HepG2 (cell line): ENCODE measurements around the gene CDH13. TPM values are rescaled to one million over a fixed set of nuclear protein-coding genes. Genes with fewer than 3 reads are reported as not detected.

Source experiments
- ATAC-seq: fragments of 200-7000 bp; cut with Tn5 transposase; 3 replicates; pipeline ENCODE4 v1.9.1; 2020; ENCODE audit warnings: mild to moderate bottlenecking, moderate library complexity
- BruUV-seq: library from RNA; stranded (reverse); fragments of 400-500 nt; replicated peaks from 2 replicates; lab custom pipeline; 2021; lab: Mats Ljungman, UMichigan
- CTCF ChIA-PET: fragments of 300-600 bp; formaldehyde crosslinking; extraction: SDS; loops from one replicate; lab custom pipeline; 2021; ENCODE audit warnings: low total read pairs, inconsistent platforms, low intra/inter-chr PET ratio; lab: Yijun Ruan, JAX
- POLR2A ChIA-PET: fragments of 350-600 bp; sonication (Branson Sonifier 250); formaldehyde crosslinking; loops from one replicate; lab custom pipeline; 2020; ENCODE audit warnings: antibody characterized with exemption, inconsistent platforms; lab: Yijun Ruan, JAX
- DNase-seq: peaks from one replicate; pipeline ENCODE4 v3.0.0-alpha.2; 2015; ENCODE audit warnings: low spot score
- FAIRE-seq: peaks from 3 replicates; lab custom pipeline; 2011; peaks lifted over from hg19 to GRCh38; lab: Jason Lieb, UNC
- H2AFZ ChIP-seq: one replicate; pipeline ENCODE4 v1.6.1; 2011; ENCODE audit warnings: low read length, inconsistent platforms
- H3K27ac ChIP-seq: fragments of 300-600 bp; 3 replicates; pipeline ENCODE4 v1.8.0; 2011; ENCODE audit warnings: mixed run types, mild to moderate bottlenecking, mixed read lengths, low read length, inconsistent platforms; ENCODE audit not compliant: insufficient read depth; ENCODE audit errors: extremely low read length
- H3K27me3 ChIP-seq, 2 experiments: fragments of 200-600 bp in 1 of 2; 2 replicates in 1 of 2; 3 replicates in 1 of 2; pipeline versions ENCODE4 v1.6.0 to v1.8.0; 2011; ENCODE audit warnings: low read length in 2 of 2, mild to moderate bottlenecking in 2 of 2, moderate library complexity in 2 of 2, inconsistent platforms in 1 of 2; ENCODE audit not compliant: insufficient read depth in 2 of 2, control insufficient read depth in 1 of 2
- H3K36me3 ChIP-seq, 2 experiments: fragments of 200-600 bp in 1 of 2; replicated peaks in 1 of 2; 2 replicates in 1 of 2; 3 replicates in 1 of 2; pipeline versions ENCODE4 v1.5.1 to v1.8.0; 2011; ENCODE audit warnings: low read length in 2 of 2, inconsistent platforms in 1 of 2; ENCODE audit not compliant: insufficient read depth in 2 of 2, control insufficient read depth in 1 of 2
- H3K4me1 ChIP-seq: 2 replicates; pipeline ENCODE4 v1.5.1; 2012; ENCODE audit warnings: low read length, inconsistent platforms; ENCODE audit not compliant: insufficient read depth
- H3K4me2 ChIP-seq: 2 replicates; pipeline ENCODE4 v1.6.0; 2011; ENCODE audit warnings: low read depth, low read length, inconsistent platforms
- H3K4me3 ChIP-seq, 3 experiments: fragments of 200-600 bp in 1 of 3; sonication (generic), shearing (Covaris generic) in 1 of 3; replicated peaks in 1 of 3; 2 replicates each; pipeline ENCODE4 v1.5.1; 2011 to 2016; ENCODE audit warnings: low read length in 3 of 3, inconsistent platforms in 2 of 3, low read depth in 2 of 3, mild to moderate bottlenecking in 2 of 3, control low read depth in 1 of 3, mixed read lengths in 1 of 3; ENCODE audit not compliant: insufficient read depth in 1 of 3
- H3K79me2 ChIP-seq: one replicate; pipeline ENCODE4 v1.6.1; 2011; ENCODE audit warnings: low read length, inconsistent platforms; ENCODE audit not compliant: insufficient read depth
- H3K9ac ChIP-seq: 2 replicates; pipeline ENCODE4 v1.6.0; 2011; ENCODE audit warnings: mild to moderate bottlenecking, low read depth, low read length, inconsistent platforms; ENCODE audit not compliant: insufficient read depth
- H3K9me3 ChIP-seq: 2 replicates; pipeline ENCODE4 v1.5.1; 2012; ENCODE audit warnings: mild to moderate bottlenecking, low read length
- H4K20me1 ChIP-seq: 2 replicates; pipeline ENCODE4 v1.6.0; 2011; ENCODE audit warnings: inconsistent platforms, mild to moderate bottlenecking, low read length, moderate library complexity; ENCODE audit not compliant: insufficient read depth
- ATF3 ChIP-seq: sonication (generic); formaldehyde crosslinking; IDR thresholded peaks from 2 replicates; pipeline ENCODE4 v1.4.0; 2020; ENCODE audit warnings: missing genetic modification reagents
- GTF2F1 ChIP-seq: fragments of 150-350 bp; IDR thresholded peaks from 2 replicates; pipeline ENCODE4 v1.6.1; 2014; ENCODE audit warnings: low read length
- KDM5A ChIP-seq: fragments of 200-600 bp; sonication (generic); IDR thresholded peaks from 2 replicates; pipeline ENCODE4 v1.7.0; 2018; ENCODE audit warnings: antibody characterized with exemption, mild to moderate bottlenecking, low read length, borderline replicate concordance
- MTERF4 ChIP-seq: sonication (generic); formaldehyde crosslinking; IDR thresholded peaks from 2 replicates; pipeline ENCODE4 v1.8.0; 2023; ENCODE audit warnings: mild to moderate bottlenecking, missing genetic modification reagents
- NCOR1 ChIP-seq: fragments of 200-600 bp; sonication (generic); IDR thresholded peaks from 2 replicates; pipeline ENCODE4 v1.7.0; 2017; ENCODE audit warnings: antibody characterized with exemption, low read length, borderline replicate concordance
- NFE2L1 ChIP-seq: sonication (generic); formaldehyde crosslinking; IDR thresholded peaks from 2 replicates; pipeline ENCODE4 v1.4.0; 2020; ENCODE audit warnings: missing genetic modification reagents, mild to moderate bottlenecking, borderline replicate concordance
- ZBTB42 ChIP-seq: sonication (generic); formaldehyde crosslinking; IDR thresholded peaks from 2 replicates; pipeline ENCODE4 v1.5.0; 2020; ENCODE audit warnings: mild to moderate bottlenecking, missing genetic modification reagents
- ZBTB49 ChIP-seq: sonication (generic); formaldehyde crosslinking; IDR thresholded peaks from 2 replicates; pipeline ENCODE4 v1.4.0; 2020; ENCODE audit warnings: missing genetic modification reagents, borderline replicate concordance
- ZFAT ChIP-seq: sonication (generic); formaldehyde crosslinking; conservative IDR thresholded peaks from 2 replicates; pipeline ENCODE4 v1.8.1; 2023; ENCODE audit warnings: missing genetic modification reagents, inconsistent platforms
- ZNF607 ChIP-seq: sonication (generic); formaldehyde crosslinking; IDR thresholded peaks from 2 replicates; pipeline ENCODE4 v1.5.1; 2020; ENCODE audit warnings: missing genetic modification reagents, mild to moderate bottlenecking, borderline replicate concordance
- ZNF691 ChIP-seq: sonication (generic); formaldehyde crosslinking; IDR thresholded peaks from 2 replicates; pipeline ENCODE4 v1.4.0; 2020; ENCODE audit warnings: missing genetic modification reagents, low read depth, mild to moderate bottlenecking, borderline replicate concordance
- WGBS: methylation state at CpG from one replicate; pipeline ENCODE4 v1.1.6; 2017; ENCODE audit warnings: low lambda C conversion rate; 5-methylcytosine and 5-hydroxymethylcytosine counted together
- in situ Hi-C: cut with HindIII; loops from 2 replicates; pipeline ENCODE4 v1.10.0; 2017; ENCODE audit warnings: low pct_unique_long_range_greater_than_20kb; ENCODE audit not compliant: extremely low pct_ligation_motif_present
- intact Hi-C: fragments of 100-400 bp; cut with micrococcal nuclease; formaldehyde crosslinking; loops from one replicate; pipeline ENCODE4 v1.10.0; 2022; ENCODE audit not compliant: unreplicated experiment
- polyA plus RNA-seq, 8 experiments: library from polyadenylated mRNA; depleted of rRNA in 3 of 8; stranded (reverse) in 7 of 8; unstranded in 1 of 8; fragments of >200 nt; fragmentation: Illumina TruSeq in 4 of 8; extraction: Trizol in 4 of 8; gene quantifications; 2 replicates each; pipeline versions ENCODE4 v1.2.1 to v1.2.3, GENCODE V29; 2011 to 2016; ENCODE audit warnings: low read depth in 4 of 8, missing spikeins in 1 of 8, mixed read lengths in 1 of 8; ENCODE audit not compliant: insufficient read depth in 1 of 8
- total RNA-seq, 5 experiments: library from RNA; depleted of rRNA; stranded (reverse); fragments of >200 nt; fragmentation: Illumina TruSeq; extraction: Trizol; gene quantifications; 2 replicates each; pipeline ENCODE4 v1.2.3, GENCODE V29; 2016; ENCODE audit warnings: low read depth in 1 of 5

The CDH13 gene
- total and polyA plus RNA-seq, 2 of the 13 experiments (the other 11 are each of a cell fraction or from before 2014, with no cell fraction given), result not detected

GRCh38 chr16:82874271-82874670 lies 247.5 kb downstream of the CDH13 start (continued):
- TF ChIP-seq ATF3 (CRISPR knock-in tag) (no peak), GTF2F1 (no peak), NCOR1 (no peak), ZBTB49 (CRISPR knock-in tag) (no peak), MTERF4 (no peak)

GRCh38 chr16:82874672-82875071 lies 247.9 kb downstream of the CDH13 start:
- ChIA-PET CTCF (no interaction called here), POLR2A (no interaction called here)
- no peak for TF ChIP-seq ZNF607 (CRISPR knock-in tag)
- TF ChIP-seq ZFAT (CRISPR knock-in tag), result no peak
- TF ChIP-seq ZNF691 (CRISPR knock-in tag), result no peak
- TF ChIP-seq ZBTB42, result no peak
- TF ChIP-seq KDM5A, result no peak
- no peak for TF ChIP-seq NFE2L1 (CRISPR knock-in tag)
- no peaks in the 10 kb centered on the region for H3K79me2 ChIP-seq
- no peak overlapping the region for H3K9ac ChIP-seq
- no peak overlapping the region for H3K4me3 ChIP-seq
- intact Hi-C loops, result no loop called here
- 5% methylated on average over 1 of the region's 1 CpG for WGBS
- H3K4me2 ChIP-seq, result no peak overlapping the region
- BruUV-seq, result no TSS peak
- in situ Hi-C loops, result no loop called here
- H3K27me3 ChIP-seq, result no peaks in the 10 kb centered on the region
- no peak overlapping the region for H3K27ac ChIP-seq
- FAIRE-seq, result no peak
- H3K36me3 ChIP-seq, result no peaks in the 10 kb centered on the region
- peaks cover 65% of the 10 kb centered on the region for H3K9me3 ChIP-seq
- H2AFZ ChIP-seq, result no peak overlapping the region
- ATAC-seq, result no peak
- H3K4me1 ChIP-seq, result no peaks in the 10 kb centered on the region
- no peaks in the 10 kb centered on the region for H4K20me1 ChIP-seq
- DNase-seq, result no peak
